HepG2 (cell line): Measurements from ENCODE around the gene LRRC45. TPM values are rescaled to one million over a fixed set of nuclear protein-coding genes. Genes with fewer than 3 reads are reported as not detected.

Source experiments
- CHD4 ChIP-seq: fragments of 200-600 bp; sonication (generic); IDR thresholded peaks from 2 replicates; pipeline ENCODE4 v1.7.0; 2017; ENCODE audit warnings: mild to moderate bottlenecking, low read length, borderline replicate concordance
- ELF3 ChIP-seq: IDR thresholded peaks from 2 replicates; pipeline ENCODE4 v1.6.1; 2016; ENCODE audit warnings: missing genetic modification reagents, missing compliant biosample characterization
- ERF ChIP-seq: IDR thresholded peaks from 2 replicates; pipeline ENCODE4 v1.6.1; 2018; ENCODE audit warnings: missing biosample characterization, missing genetic modification reagents
- GATAD2A ChIP-seq: IDR thresholded peaks from 2 replicates; pipeline ENCODE4 v1.6.1; 2016
- HNRNPL ChIP-seq: fragments of 200-400 bp; formaldehyde crosslinking; IDR thresholded peaks from 2 replicates; pipeline ENCODE4 v1.6.1; 2017; ENCODE audit warnings: mild to moderate bottlenecking, low read depth, low read length
- JUN ChIP-seq: sonication (generic); formaldehyde crosslinking; IDR thresholded peaks from 2 replicates; pipeline ENCODE4 v1.4.0; 2020; ENCODE audit warnings: mild to moderate bottlenecking, missing genetic modification reagents
- MEIS1 ChIP-seq: sonication (generic); formaldehyde crosslinking; IDR thresholded peaks from 2 replicates; pipeline ENCODE4 v1.9.0; 2021; ENCODE audit warnings: mild to moderate bottlenecking, missing genetic modification reagents, moderate library complexity, borderline replicate concordance
- NFYB ChIP-seq: sonication (generic); formaldehyde crosslinking; IDR thresholded peaks from 2 replicates; pipeline ENCODE4 v1.4.0; 2020; ENCODE audit warnings: missing genetic modification reagents
- NR2F1 ChIP-seq, 2 experiments: fragments of 450-650 bp in 1 of 2; formaldehyde crosslinking in 1 of 2; IDR thresholded peaks; 2 replicates each; pipeline versions ENCODE4 v1.5.0 to v1.6.1; 2016 to 2020; ENCODE audit warnings: mild to moderate bottlenecking in 1 of 2, missing compliant biosample characterization in 1 of 2, missing genetic modification reagents in 1 of 2, moderate library complexity in 1 of 2
- PHF20 ChIP-seq: sonication (generic); formaldehyde crosslinking; IDR thresholded peaks from 2 replicates; pipeline ENCODE4 v1.5.0; 2020; ENCODE audit warnings: mild to moderate bottlenecking, missing genetic modification reagents
- RCOR2 ChIP-seq: IDR thresholded peaks from 2 replicates; pipeline ENCODE4 v1.6.1; 2016; ENCODE audit warnings: missing biosample characterization, missing genetic modification reagents
- REXO4 ChIP-seq: sonication (generic); formaldehyde crosslinking; IDR thresholded peaks from 2 replicates; pipeline ENCODE4 v1.8.0; 2022; ENCODE audit warnings: missing genetic modification reagents, mild to moderate bottlenecking, borderline replicate concordance
- SP5 ChIP-seq: IDR thresholded peaks from 2 replicates; pipeline ENCODE4 v1.6.1; 2016; ENCODE audit warnings: low read depth, borderline replicate concordance
- ZFP90 ChIP-seq: sonication (generic); formaldehyde crosslinking; IDR thresholded peaks from 2 replicates; pipeline ENCODE4 v1.8.0; 2022; ENCODE audit warnings: missing genetic modification reagents, mild to moderate bottlenecking, inconsistent platforms, borderline replicate concordance
- ZNF10 ChIP-seq: sonication (generic); formaldehyde crosslinking; IDR thresholded peaks from 2 replicates; pipeline ENCODE4 v1.4.0; 2020; ENCODE audit warnings: mild to moderate bottlenecking, low read depth, missing genetic modification reagents, borderline replicate concordance
- ZNF121 ChIP-seq: sonication (generic); formaldehyde crosslinking; IDR thresholded peaks from 2 replicates; pipeline ENCODE4 v1.5.0; 2020; ENCODE audit warnings: mild to moderate bottlenecking, missing genetic modification reagents
- ZNF354B ChIP-seq: sonication (generic); formaldehyde crosslinking; IDR thresholded peaks from 2 replicates; pipeline ENCODE4 v1.8.0; 2022; ENCODE audit warnings: mild to moderate bottlenecking, missing genetic modification reagents
- ZNF652 ChIP-seq: IDR thresholded peaks from 2 replicates; pipeline ENCODE4 v1.6.1; 2016; ENCODE audit warnings: low read depth, borderline replicate concordance
- ZSCAN31 ChIP-seq: sonication (generic); formaldehyde crosslinking; IDR thresholded peaks from 2 replicates; pipeline ENCODE4 v1.5.0; 2020; ENCODE audit warnings: low read depth, mild to moderate bottlenecking, missing genetic modification reagents
- polyA plus RNA-seq, 8 experiments: library from polyadenylated mRNA; depleted of rRNA in 3 of 8; stranded (reverse) in 7 of 8; unstranded in 1 of 8; fragments of >200 nt; fragmentation: Illumina TruSeq in 4 of 8; extraction: Trizol in 4 of 8; gene quantifications; 2 replicates each; pipeline versions ENCODE4 v1.2.1 to v1.2.3, GENCODE V29; 2011 to 2016; ENCODE audit warnings: low read depth in 4 of 8, missing spikeins in 1 of 8, mixed read lengths in 1 of 8; ENCODE audit not compliant: insufficient read depth in 1 of 8
- total RNA-seq, 5 experiments: library from RNA; depleted of rRNA; stranded (reverse); fragments of >200 nt; fragmentation: Illumina TruSeq; extraction: Trizol; gene quantifications; 2 replicates each; pipeline ENCODE4 v1.2.3, GENCODE V29; 2016; ENCODE audit warnings: low read depth in 1 of 5
- TF ChIP-seq, protein P1 (sequence below): sonication (generic); formaldehyde crosslinking; IDR thresholded peaks from 2 replicates; pipeline ENCODE4 v1.4.0; 2020; ENCODE audit warnings: missing genetic modification reagents
- TF ChIP-seq, protein P2 (sequence below): sonication (generic); formaldehyde crosslinking; IDR thresholded peaks from 2 replicates; pipeline ENCODE4 v1.5.1; 2020; ENCODE audit warnings: missing genetic modification reagents, mild to moderate bottlenecking, borderline replicate concordance
- TF ChIP-seq, protein P3 (sequence below): sonication (generic); formaldehyde crosslinking; conservative IDR thresholded peaks from 2 replicates; pipeline ENCODE4 v1.8.0; 2022; ENCODE audit warnings: mild to moderate bottlenecking, moderate library complexity, missing genetic modification reagents
- TF ChIP-seq, protein P4 (sequence below): sonication (generic); formaldehyde crosslinking; IDR thresholded peaks from 2 replicates; pipeline ENCODE4 v1.4.0; 2020; ENCODE audit warnings: missing genetic modification reagents

The LRRC45 gene
- total and polyA plus RNA-seq, 2 of the 13 experiments (the other 11 are each of a cell fraction or from before 2014, with no cell fraction given), result 11.6 to 48.1 TPM

DNA sequence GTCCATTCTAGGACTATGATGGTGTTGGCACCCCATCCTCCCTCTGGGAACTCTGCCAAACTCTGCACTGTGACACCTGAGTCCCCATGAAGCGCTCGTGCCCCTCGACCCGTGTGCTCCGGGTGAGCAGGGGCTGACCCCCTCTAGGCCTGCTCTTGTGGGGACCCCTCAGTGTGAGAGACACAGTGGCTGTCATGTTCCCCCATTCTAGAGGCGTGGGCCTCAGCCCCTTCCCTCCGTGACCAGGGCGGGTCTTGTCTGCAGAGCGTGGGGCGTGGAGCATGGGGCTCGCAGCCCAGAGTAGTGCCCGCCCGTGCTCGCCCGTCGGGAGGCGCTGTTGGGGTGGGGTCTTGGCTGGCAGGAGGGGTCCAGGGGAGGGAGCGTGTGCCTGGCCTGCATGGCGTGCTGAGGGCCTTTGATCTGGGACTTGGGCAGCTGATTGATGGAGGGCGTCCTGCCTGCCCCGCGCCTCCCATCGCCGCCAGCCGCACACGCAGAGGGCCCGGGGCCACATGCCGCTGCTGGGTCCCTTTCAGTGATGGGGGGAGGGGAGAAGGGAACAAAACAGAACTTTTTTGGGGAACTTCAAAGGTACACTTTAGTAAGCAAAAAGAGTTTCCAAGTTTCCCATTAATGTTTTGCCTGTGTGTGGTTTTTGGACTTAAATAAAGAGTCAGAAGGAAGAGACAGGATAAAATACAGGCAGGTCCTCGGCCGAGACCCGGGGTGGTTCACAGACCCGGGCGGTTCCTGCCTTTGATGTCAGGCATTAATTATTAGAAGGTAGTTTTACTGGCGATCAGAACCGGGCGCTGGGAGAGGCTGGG lies 22.9 kb upstream of the LRRC45 start (continued):
- TF ChIP-seq, protein P1, sequence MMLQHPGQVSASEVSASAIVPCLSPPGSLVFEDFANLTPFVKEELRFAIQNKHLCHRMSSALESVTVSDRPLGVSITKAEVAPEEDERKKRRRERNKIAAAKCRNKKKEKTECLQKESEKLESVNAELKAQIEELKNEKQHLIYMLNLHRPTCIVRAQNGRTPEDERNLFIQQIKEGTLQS (CRISPR knock-in tag), result 0 out of 2 replicates have a peak, but pooled peaks have one; percentile 30
- TF ChIP-seq CHD4 (no peak; the same call in 1 of the 2 replicates), ZSCAN31 (CRISPR knock-in tag) (no peak), NFYB (CRISPR knock-in tag) (no peak; the same call in 1 of the 2 replicates), SP5 (peak; percentile 79), REXO4 (no peak), JUN (CRISPR knock-in tag) (peak; percentile 11; the same call in 1 of the 2 replicates), ELF3 (peak; percentile 27; the same call in 1 of the 2 replicates), PHF20 (CRISPR knock-in tag) (peak; percentile 48; the same call in 1 of the 2 replicates), HNRNPL (peak; percentile 96), RCOR2 (CRISPR knock-in tag) (no peak), ZFP90 (CRISPR knock-in tag) (peak; percentile 95), GATAD2A (CRISPR knock-in tag) (no peak; the same call in 1 of the 2 replicates), ZNF121 (CRISPR knock-in tag) (peak; percentile 48; the same call in 1 of the 2 replicates), ERF (CRISPR knock-in tag) (no peak), NR2F1 (CRISPR knock-in tag; IDR thresholded peaks at IDR 0.05) (0 out of 4 replicates have a peak, but pooled peaks of 1 of the 2 experiments have one; percentile 23), ZNF10 (CRISPR knock-in tag) (no peak), ZNF652 (CRISPR knock-in tag) (no peak), ZNF354B (no peak; the same call in 1 of the 2 replicates), MEIS1 (CRISPR knock-in tag) (peak; percentile 28; the same call in 1 of the 2 replicates)
- TF ChIP-seq, protein P2, sequence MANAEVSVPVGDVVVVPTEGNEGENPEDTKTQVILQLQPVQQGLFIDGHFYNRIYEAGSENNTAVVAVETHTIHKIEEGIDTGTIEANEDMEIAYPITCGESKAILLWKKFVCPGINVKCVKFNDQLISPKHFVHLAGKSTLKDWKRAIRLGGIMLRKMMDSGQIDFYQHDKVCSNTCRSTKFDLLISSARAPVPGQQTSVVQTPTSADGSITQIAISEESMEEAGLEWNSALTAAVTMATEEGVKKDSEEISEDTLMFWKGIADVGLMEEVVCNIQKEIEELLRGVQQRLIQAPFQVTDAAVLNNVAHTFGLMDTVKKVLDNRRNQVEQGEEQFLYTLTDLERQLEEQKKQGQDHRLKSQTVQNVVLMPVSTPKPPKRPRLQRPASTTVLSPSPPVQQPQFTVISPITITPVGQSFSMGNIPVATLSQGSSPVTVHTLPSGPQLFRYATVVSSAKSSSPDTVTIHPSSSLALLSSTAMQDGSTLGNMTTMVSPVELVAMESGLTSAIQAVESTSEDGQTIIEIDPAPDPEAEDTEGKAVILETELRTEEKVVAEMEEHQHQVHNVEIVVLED (CRISPR knock-in tag), result no peak; the same call in 1 of the 2 replicates
- TF ChIP-seq, protein P3, sequence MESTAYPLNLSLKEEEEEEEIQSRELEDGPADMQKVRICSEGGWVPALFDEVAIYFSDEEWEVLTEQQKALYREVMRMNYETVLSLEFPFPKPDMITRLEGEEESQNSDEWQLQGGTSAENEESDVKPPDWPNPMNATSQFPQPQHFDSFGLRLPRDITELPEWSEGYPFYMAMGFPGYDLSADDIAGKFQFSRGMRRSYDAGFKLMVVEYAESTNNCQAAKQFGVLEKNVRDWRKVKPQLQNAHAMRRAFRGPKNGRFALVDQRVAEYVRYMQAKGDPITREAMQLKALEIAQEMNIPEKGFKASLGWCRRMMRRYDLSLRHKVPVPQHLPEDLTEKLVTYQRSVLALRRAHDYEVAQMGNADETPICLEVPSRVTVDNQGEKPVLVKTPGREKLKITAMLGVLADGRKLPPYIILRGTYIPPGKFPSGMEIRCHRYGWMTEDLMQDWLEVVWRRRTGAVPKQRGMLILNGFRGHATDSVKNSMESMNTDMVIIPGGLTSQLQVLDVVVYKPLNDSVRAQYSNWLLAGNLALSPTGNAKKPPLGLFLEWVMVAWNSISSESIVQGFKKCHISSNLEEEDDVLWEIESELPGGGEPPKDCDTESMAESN (CRISPR knock-in tag), result peak; percentile 95
- TF ChIP-seq, protein P4, sequence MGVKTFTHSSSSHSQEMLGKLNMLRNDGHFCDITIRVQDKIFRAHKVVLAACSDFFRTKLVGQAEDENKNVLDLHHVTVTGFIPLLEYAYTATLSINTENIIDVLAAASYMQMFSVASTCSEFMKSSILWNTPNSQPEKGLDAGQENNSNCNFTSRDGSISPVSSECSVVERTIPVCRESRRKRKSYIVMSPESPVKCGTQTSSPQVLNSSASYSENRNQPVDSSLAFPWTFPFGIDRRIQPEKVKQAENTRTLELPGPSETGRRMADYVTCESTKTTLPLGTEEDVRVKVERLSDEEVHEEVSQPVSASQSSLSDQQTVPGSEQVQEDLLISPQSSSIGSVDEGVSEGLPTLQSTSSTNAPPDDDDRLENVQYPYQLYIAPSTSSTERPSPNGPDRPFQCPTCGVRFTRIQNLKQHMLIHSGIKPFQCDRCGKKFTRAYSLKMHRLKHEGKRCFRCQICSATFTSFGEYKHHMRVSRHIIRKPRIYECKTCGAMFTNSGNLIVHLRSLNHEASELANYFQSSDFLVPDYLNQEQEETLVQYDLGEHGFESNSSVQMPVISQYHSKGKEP, result no peak
